HG02642 (cell line): ENCODE results near the gene DHODH.

Source experiments
- ATAC-seq: cut with Tn5 transposase; IDR thresholded peaks from one replicate; pipeline ENCODE4 v1.9.1; 2021; ENCODE audit warnings: mild to moderate bottlenecking; ENCODE audit not compliant: unreplicated experiment, poor library complexity

DHODH gene

DNA sequence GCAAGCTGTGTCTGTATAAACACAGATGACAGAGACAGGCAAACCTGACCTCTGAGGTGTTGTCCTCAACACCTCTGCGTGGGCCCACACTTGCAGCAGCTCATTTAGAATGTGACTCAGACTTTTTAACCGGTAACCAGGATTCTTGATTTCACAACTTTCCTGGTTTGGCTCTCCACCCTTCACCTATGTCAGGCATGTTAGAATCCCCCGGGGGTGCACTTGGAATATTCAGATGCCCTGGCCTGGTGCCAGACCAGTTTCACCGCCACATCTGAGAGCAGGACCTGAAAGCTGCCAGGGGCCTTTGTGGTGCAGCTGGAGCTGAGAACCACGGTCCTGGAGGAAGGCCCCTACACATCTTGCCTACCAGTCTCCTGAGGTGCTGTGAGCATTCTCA lies 4.8 kb downstream of the DHODH start:
- ATAC-seq = no peak

GRCh38 chr16:72013888-72014581 lies 5.5 kb downstream of the DHODH start:
- no peak for ATAC-seq

DNA sequence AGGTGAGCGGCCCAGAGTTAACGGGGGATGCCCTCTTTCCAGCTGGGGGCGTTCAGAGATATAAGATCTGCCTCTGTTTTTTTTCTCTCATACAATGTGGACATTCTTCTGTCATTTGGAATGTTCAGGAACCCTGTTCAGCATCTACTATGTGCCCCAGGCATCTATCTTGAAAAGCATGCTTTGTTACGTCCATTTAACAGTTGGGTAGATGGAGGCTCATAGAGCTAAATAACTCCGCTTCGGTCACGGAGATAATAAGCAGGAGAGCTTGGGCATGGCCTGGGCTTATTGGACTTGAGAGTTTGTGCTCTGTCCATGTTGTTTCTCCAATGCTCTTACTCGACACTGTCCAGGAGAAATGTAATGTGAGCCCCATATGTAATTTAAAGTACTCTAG lies 6.1 kb downstream of the DHODH start:
- no peak for ATAC-seq

DNA sequence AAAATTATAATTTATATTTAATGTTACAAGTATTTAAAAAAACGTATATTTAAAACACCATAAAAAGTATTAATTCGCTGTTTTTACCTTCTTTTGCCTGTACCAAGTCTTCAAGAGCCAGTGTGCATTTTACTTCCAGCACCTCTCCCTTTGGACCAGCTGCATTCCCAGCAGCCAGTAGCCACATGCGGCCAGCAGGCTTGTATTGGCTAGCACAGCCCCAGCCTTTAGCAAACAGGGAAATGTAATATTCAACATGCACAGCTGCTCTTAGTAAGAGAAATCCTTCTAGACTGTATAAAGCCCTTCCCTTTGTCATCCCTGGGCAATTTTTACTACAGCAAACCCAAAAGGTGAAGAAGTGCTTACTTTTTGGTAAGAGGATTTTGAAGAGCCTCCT lies 6.6 kb downstream of the DHODH start:
- no peak for ATAC-seq

- no peak for ATAC-seq
Measured at GRCh38 chr16:72018470-72018869, 9.9 kb downstream of the DHODH start.

DNA sequence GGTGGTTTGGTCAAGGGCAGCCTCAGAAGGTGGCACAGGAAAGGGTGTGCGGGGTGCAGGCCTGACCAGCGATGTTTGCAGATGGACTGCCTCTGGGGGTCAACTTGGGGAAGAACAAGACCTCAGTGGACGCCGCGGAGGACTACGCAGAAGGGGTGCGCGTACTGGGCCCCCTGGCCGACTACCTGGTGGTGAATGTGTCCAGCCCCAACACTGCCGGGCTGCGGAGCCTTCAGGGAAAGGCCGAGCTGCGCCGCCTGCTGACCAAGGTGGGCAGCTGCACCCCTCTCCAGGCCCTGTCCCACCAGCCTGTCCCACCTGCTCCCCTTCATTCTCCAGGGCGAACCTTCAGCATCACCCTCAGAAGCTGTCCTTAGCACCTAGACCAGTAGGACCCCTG lies 12.5 kb downstream of the DHODH start:
- ATAC-seq = no peak

DNA sequence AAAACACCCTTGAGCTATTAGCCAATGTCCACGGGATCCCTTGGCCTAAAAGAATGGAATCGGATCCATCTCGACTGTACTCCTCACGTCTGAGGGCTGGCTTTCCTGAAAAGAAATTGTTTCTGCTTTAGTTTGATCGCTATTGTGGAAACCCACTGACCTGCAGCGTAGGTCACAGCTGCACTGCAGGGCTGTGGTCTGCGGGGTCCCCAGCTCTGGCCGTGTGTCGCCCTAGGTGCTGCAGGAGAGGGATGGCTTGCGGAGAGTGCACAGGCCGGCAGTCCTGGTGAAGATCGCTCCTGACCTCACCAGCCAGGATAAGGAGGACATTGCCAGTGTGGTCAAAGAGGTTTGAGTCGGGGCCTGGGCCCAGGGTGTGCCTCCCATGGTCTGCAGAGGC lies 13.6 kb downstream of the DHODH start:
- no peak for ATAC-seq

- ATAC-seq = no peak
Measured at GRCh38 chr16:72023962-72024361, 15.4 kb downstream of the DHODH start.

GRCh38 chr16:72024862-72025382 lies 16.4 kb downstream of the DHODH start:
- ATAC-seq = no peak

GRCh38 chr16:72025404-72026114 lies 17.0 kb downstream of the DHODH start:
- ATAC-seq = no peak

GRCh38 chr16:72027669-72028378 lies 19.3 kb downstream of the DHODH start:
- ATAC-seq = no peak

GRCh38 chr16:72029567-72030271 lies 21.2 kb downstream of the DHODH start:
- no peak for ATAC-seq

DNA sequence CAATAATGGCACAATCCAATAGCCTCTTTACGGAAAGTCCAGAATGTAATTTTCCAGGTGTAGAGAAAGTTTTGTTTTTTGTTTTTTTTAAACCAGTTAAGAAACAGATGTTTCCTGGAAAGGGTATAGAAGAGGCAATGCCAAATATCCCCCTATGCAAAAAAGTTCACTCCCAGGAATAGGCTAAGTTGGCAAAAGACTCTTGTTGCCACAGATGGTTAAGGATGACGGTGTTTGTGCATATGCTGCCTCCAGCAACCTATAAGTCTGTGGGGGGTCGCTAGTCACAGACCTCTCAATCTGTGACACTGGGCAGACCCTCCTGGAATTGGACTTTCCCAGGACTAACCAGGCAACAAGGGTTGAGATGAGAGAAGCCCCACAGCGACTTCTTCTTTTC lies 24.9 kb downstream of the DHODH start:
- ATAC-seq = no peak

DNA sequence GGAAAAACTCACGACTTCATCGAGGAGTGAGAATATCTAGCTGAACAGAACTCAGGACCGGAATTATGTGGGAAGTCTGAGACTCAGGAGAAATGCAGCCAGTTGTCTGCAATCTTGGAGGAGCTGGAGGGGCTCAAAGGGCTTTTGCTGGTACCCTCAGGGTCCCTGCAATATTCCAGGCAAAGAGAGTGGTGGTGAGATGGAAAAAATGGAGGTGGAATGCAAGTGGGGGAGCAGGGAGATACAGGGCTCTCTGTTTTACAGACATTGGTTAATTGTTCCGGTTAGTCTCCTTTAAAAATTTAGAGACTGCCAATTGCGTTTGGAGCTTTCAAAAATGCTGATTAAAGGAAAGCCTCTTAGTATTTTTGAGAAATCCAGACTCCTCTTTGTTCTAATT lies 27.6 kb downstream of the DHODH start:
- ATAC-seq = no peak

DNA sequence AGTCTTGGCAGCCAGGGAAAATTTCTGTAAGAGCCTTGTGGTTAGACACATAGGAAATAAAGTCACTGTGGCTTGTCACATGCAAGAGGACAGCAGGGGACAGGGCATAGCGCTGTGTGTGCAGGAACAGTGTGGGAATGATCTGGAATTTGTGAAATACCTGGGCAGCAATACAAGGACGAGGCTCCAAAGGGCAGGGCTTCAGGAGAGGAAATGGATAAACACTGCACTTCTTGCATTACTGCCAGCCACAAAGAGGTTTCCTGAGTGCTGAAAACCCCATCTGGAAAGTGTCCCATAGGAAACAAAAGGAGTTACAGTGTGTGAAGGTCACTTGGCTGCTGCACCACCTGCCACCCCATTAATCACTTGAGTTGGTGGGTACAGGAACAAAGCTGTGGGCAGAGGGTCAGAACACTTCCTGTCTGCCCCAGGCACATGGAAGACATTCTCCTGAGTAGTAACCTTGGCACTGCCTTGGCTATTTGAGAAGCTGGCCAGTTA lies 33.7 kb downstream of the DHODH start:
- ATAC-seq = no peak

DNA sequence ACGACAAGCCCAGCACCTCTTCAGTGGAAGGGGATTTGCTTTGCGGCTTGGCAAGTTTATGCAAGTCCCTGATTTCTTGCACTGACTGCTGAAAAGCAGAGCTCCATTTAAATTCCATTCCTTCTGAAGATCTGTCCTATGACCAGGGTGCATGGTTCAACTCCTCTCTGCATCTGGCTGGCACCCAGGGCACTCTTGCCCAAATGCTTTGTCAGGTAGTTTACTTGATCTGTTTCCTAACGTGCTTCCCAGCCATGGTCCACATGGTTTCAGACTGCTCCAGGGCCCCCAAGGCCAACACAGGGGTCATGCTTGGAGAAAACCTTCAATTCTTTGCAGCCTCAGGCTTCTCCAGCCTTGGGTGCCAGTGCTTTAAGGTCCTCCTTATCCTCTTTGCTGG lies 34.5 kb downstream of the DHODH start:
- no peak for ATAC-seq

DNA sequence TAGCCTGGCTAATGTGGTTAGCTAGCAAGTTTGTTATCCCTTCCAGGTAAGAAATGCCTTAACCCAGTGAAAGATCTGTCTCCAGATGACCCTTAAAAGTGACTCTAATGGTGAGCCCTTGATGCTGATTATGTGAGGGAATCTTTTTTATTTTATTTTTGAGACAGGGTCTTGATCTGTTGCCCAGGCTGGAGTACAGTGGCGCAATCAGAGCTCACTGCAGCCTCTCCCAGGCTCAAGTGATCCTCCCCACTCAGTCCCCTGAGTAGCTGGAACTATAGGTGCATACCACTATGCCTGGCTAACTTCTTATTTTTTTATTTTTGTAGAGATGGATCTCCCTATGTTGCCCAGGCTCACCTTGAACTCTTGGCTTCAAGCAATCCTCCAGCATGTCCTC lies 35.0 kb downstream of the DHODH start:
- no peak for ATAC-seq

- no peak for ATAC-seq
Measured at GRCh38 chr16:72044296-72044695, 35.8 kb downstream of the DHODH start.

DNA sequence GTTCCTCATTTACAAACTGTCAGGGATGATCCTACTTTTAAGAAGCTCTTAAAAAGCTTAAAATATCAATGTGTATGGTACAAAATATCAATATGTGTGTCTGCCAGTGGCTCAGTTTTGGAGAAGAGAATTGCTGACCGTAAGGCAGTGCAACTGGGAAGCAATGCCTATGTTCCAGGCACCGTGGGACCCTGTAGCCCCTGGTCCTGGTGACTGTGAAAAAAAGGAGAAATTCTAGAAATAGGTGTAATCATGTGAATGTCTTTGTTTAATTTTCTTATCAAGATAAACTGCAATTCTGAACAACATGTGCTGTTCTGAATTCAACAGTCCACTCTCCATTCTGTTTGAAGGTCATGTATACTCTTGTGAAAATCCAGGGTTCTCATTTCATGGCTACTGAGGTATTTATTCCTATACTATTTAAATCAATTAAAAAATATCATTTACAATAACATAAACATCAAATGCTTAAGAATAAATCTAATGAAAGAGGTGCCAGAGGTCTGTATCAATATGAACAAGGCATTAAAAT lies 36.3 kb downstream of the DHODH start:
- no peak for ATAC-seq

DNA sequence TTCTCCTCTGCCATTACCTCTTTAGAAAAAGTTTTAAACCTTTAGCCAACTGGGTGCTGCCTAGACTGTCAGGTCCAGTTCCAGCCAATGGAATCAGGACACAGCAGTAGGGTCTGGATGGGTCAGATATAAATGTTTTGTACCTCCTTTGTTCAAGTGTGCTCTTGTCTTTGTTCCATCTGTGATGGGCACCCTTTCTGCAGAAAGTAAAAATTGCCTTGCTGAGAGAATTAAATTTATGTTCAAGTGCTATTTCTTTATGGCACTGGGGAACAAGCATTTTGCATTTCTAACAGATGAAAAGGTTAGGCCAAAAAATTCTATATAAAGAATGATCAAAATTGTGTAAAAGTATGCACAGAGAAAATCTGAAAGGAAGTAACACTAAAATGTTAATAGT lies 40.6 kb downstream of the DHODH start:
- ATAC-seq = no peak
